DOHH2 (cell line): Measurements from ENCODE around the gene ENGASE.

Source experiments
- H3F3A ChIP-seq: fragments of 200-600 bp; sonication (generic), shearing (Covaris generic); 2 replicates; pipeline ENCODE4 v1.6.0; 2016; ENCODE audit warnings: antibody characterized with exemption, mild to moderate bottlenecking; ENCODE audit not compliant: control insufficient read depth, insufficient read depth
- H3K27ac ChIP-seq: fragments of 200-600 bp; sonication (generic); 2 replicates; pipeline ENCODE4 v1.5.1; 2014; ENCODE audit warnings: low read depth, mild to moderate bottlenecking, low read length, moderate library complexity
- H3K27me3 ChIP-seq: fragments of 200-600 bp; sonication (generic); 2 replicates; pipeline ENCODE4 v1.6.1; 2014; ENCODE audit warnings: mild to moderate bottlenecking, low read length, mixed read lengths; ENCODE audit not compliant: control insufficient read depth
- H3K36me3 ChIP-seq: fragments of 200-600 bp; sonication (generic); 2 replicates; pipeline ENCODE4 v1.6.1; 2014; ENCODE audit warnings: mild to moderate bottlenecking, low read length, moderate library complexity, mixed read lengths; ENCODE audit not compliant: control insufficient read depth
- H3K4me1 ChIP-seq: fragments of 200-600 bp; sonication (generic); 2 replicates; pipeline ENCODE4 v1.6.1; 2014; ENCODE audit warnings: mild to moderate bottlenecking, low read length, mixed read lengths; ENCODE audit not compliant: control insufficient read depth
- H3K4me2 ChIP-seq: fragments of 200-600 bp; sonication (generic); 2 replicates; pipeline ENCODE4 v1.6.0; 2014; ENCODE audit warnings: mild to moderate bottlenecking, low read length, moderate library complexity
- H3K4me3 ChIP-seq: fragments of 200-600 bp; sonication (generic); 2 replicates; pipeline ENCODE4 v1.5.1; 2014; ENCODE audit warnings: mild to moderate bottlenecking, low read length, mixed read lengths
- H3K79me2 ChIP-seq: fragments of 200-600 bp; sonication (generic); 2 replicates; pipeline ENCODE4 v1.6.1; 2014; ENCODE audit warnings: mild to moderate bottlenecking, low read length, mixed read lengths; ENCODE audit not compliant: control insufficient read depth
- H3K9me2 ChIP-seq: fragments of 200-600 bp; sonication (generic); replicated peaks from 2 replicates; pipeline ENCODE4 v1.6.1; 2014; ENCODE audit warnings: mild to moderate bottlenecking, low read length, mixed read lengths; ENCODE audit not compliant: control insufficient read depth
- H3K9me3 ChIP-seq: fragments of 200-600 bp; sonication (generic); 2 replicates; pipeline ENCODE4 v1.6.1; 2014; ENCODE audit warnings: antibody characterized with exemption, low read length, mixed read lengths; ENCODE audit not compliant: control insufficient read depth, insufficient read depth
- H4K20me1 ChIP-seq: fragments of 200-600 bp; sonication (generic); 2 replicates; pipeline ENCODE4 v1.6.0; 2014; ENCODE audit warnings: low read depth, mild to moderate bottlenecking, antibody characterized with exemption, low read length, moderate library complexity; ENCODE audit not compliant: control insufficient read depth, insufficient read depth
- CTCF ChIP-seq: fragments of 200-600 bp; sonication (generic); IDR thresholded peaks from one replicate; pipeline ENCODE4 v1.5.1; 2014; ENCODE audit warnings: antibody characterized with exemption, mild to moderate bottlenecking, low read depth, low read length; ENCODE audit not compliant: poor library complexity, severe bottlenecking
- EZH2phosphoT487 ChIP-seq: fragments of 200-600 bp; sonication (generic); IDR thresholded peaks from 2 replicates; pipeline ENCODE4 v1.6.1; 2017; ENCODE audit warnings: borderline replicate concordance, mild to moderate bottlenecking, antibody characterized with exemption, low read length, moderate library complexity, mixed read lengths

ENGASE gene

DNA sequence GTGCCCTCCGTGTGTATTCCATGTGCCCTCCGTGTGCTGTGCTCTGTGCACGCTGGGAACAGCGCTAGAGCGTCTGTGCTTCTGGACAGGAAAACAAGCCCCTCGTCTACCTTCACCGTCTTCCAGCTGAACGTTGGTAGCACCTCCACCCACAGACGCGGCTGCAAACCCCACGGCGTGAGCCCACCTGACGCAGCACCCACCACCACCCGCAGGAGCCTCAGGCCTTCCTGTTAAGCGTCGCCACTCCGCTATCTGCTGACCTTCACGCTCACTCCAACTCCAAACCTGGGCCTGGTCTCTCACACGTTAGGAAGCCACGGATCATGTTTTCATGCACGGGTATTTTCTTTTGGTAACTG, 56.6 kb downstream of the ENGASE start:
- Histone ChIP-seq H3K9me3 (no peaks in the 10 kb centered on the region), H3K27ac (no peak overlapping the region), H3K9me2 (no peaks in the 10 kb centered on the region), H3K79me2 (no peaks in the 10 kb centered on the region), H4K20me1 (no peaks in the 10 kb centered on the region), H3K4me2 (no peak overlapping the region), H3F3A (no peaks in the 10 kb centered on the region), H3K4me3 (no peak overlapping the region), H3K27me3 (no peaks in the 10 kb centered on the region), H3K36me3 (no peaks in the 10 kb centered on the region), H3K4me1 (no peaks in the 10 kb centered on the region)
- no peak for TF ChIP-seq EZH2phosphoT487

GRCh38 chr17:79131701-79132100, 57.1 kb downstream of the ENGASE start:
- H3K79me2 ChIP-seq = no peaks in the 10 kb centered on the region
- no peak overlapping the region for H3K4me2 ChIP-seq
- H3K4me3 ChIP-seq = no peak overlapping the region
- no peaks in the 10 kb centered on the region for H3K9me3 ChIP-seq
- H3K4me1 ChIP-seq = no peaks in the 10 kb centered on the region
- no peaks in the 10 kb centered on the region for H3K9me2 ChIP-seq
- no peaks in the 10 kb centered on the region for H3F3A ChIP-seq
- no peaks in the 10 kb centered on the region for H4K20me1 ChIP-seq
- no peak overlapping the region for H3K27ac ChIP-seq
- H3K36me3 ChIP-seq = no peaks in the 10 kb centered on the region
- no peak for TF ChIP-seq CTCF
- TF ChIP-seq EZH2phosphoT487 = no peak
- no peaks in the 10 kb centered on the region for H3K27me3 ChIP-seq

- Histone ChIP-seq H3K27me3 (no peaks in the 10 kb centered on the region), H3K79me2 (no peaks in the 10 kb centered on the region), H3K9me2 (no peaks in the 10 kb centered on the region), H3K4me2 (no peak overlapping the region), H3F3A (no peaks in the 10 kb centered on the region), H3K4me3 (no peak overlapping the region), H3K4me1 (no peaks in the 10 kb centered on the region), H3K9me3 (no peaks in the 10 kb centered on the region), H3K27ac (no peak overlapping the region), H4K20me1 (no peaks in the 10 kb centered on the region), H3K36me3 (no peaks in the 10 kb centered on the region)
- TF ChIP-seq EZH2phosphoT487 (no peak), CTCF (no peak)
Observed at GRCh38 chr17:79132271-79133064, 57.8 kb downstream of the ENGASE start.

DNA sequence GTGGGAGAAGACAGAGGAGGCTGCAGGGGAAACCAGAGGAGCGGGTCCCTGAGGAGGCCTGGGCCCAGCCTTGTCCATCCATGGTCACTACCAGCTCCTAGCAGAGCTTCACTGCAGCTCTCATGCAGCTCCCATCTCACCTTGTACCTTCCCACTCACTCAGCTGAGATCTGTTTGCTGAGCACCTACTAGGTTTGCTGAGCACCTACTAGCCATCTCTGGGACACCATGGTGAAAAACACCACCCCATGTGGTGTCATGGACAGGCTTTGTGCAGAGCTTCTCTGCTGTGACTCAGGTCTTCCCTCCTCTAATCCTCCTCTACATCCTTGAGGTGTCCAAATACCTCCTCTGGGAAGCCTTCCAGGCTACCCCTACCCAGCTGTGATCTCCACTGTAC, 58.6 kb downstream of the ENGASE start:
- H3K27me3 ChIP-seq = no peaks in the 10 kb centered on the region
- H3K27ac ChIP-seq = no peak overlapping the region
- no peaks in the 10 kb centered on the region for H3K9me3 ChIP-seq

More for the DNA sequence above, 58.6 kb downstream of the ENGASE start:
- no peaks in the 10 kb centered on the region for H3K9me2 ChIP-seq
- no peak for TF ChIP-seq CTCF
- TF ChIP-seq EZH2phosphoT487 = no peak
- H3K79me2 ChIP-seq = no peaks in the 10 kb centered on the region
- no peaks in the 10 kb centered on the region for H3K4me1 ChIP-seq
- no peak overlapping the region for H3K4me2 ChIP-seq
- no peaks in the 10 kb centered on the region for H3F3A ChIP-seq
- no peaks in the 10 kb centered on the region for H4K20me1 ChIP-seq
- no peaks in the 10 kb centered on the region for H3K36me3 ChIP-seq
- no peak overlapping the region for H3K4me3 ChIP-seq
